GM23338 (cell line): ENCODE results near the gene ADGRG6. TPM values are rescaled to one million over a fixed set of nuclear protein-coding genes. Genes with fewer than 3 reads are reported as not detected.

Experiments used
- ATAC-seq: fragments of 200-7000 bp; cut with Tn5 transposase; 3 replicates; pipeline ENCODE4 v1.9.1; 2020
- DNase-seq: peaks from one replicate; pipeline ENCODE4 v3.0.0-alpha.2; 2015; ENCODE audit warnings: low spot score
- H2AFZ ChIP-seq: fragments of 200-600 bp; sonication (generic); 2 replicates; pipeline ENCODE4 v1.8.0; 2016; ENCODE audit warnings: antibody characterized with exemption, mild to moderate bottlenecking, moderate library complexity
- H3F3A ChIP-seq: fragments of 200-600 bp; sonication (generic); replicated peaks from 2 replicates; pipeline ENCODE4 v1.8.0; 2017; ENCODE audit warnings: antibody characterized with exemption, mixed run types, low read depth
- H3K27ac ChIP-seq: fragments of 200-600 bp; sonication (generic); 2 replicates; pipeline ENCODE4 v1.6.1; 2016; ENCODE audit warnings: low read depth
- H3K27me3 ChIP-seq: fragments of 200-600 bp; sonication (generic); 2 replicates; pipeline ENCODE4 v1.8.0; 2016; ENCODE audit warnings: mild to moderate bottlenecking, mixed run types, moderate library complexity; ENCODE audit not compliant: insufficient read depth
- H3K36me3 ChIP-seq: fragments of 200-600 bp; sonication (generic); 2 replicates; pipeline ENCODE4 v1.8.0; 2016; ENCODE audit warnings: mild to moderate bottlenecking; ENCODE audit not compliant: insufficient read depth
- H3K4me1 ChIP-seq: fragments of 200-600 bp; sonication (generic); 2 replicates; pipeline ENCODE4 v1.8.0; 2016; ENCODE audit warnings: mild to moderate bottlenecking, moderate library complexity; ENCODE audit not compliant: insufficient read depth
- H3K4me2 ChIP-seq: fragments of 200-600 bp; sonication (generic); 2 replicates; pipeline ENCODE4 v1.7.1; 2017; ENCODE audit warnings: mixed run types
- H3K4me3 ChIP-seq: fragments of 200-600 bp; sonication (generic); 2 replicates; pipeline ENCODE4 v1.6.1; 2016; ENCODE audit warnings: mixed run types
- H3K79me2 ChIP-seq: fragments of 200-600 bp; sonication (generic); replicated peaks from 2 replicates; pipeline ENCODE4 v1.8.0; 2017; ENCODE audit warnings: mild to moderate bottlenecking; ENCODE audit not compliant: insufficient read depth
- H3K9me2 ChIP-seq: fragments of 200-600 bp; sonication (generic); 2 replicates; pipeline ENCODE4 v1.8.0; 2017; ENCODE audit not compliant: insufficient read depth
- H4K20me1 ChIP-seq: fragments of 200-600 bp; sonication (generic); replicated peaks from 2 replicates; pipeline ENCODE4 v1.8.0; 2017; ENCODE audit warnings: mild to moderate bottlenecking; ENCODE audit not compliant: insufficient read depth
- H3K27ac Mint-ChIP-seq: 2 replicates; pipeline ENCODE4 v1.8.0; 2020; ENCODE audit warnings: inconsistent platforms, mild to moderate bottlenecking, moderate library complexity, mixed read lengths
- H3K27me3 Mint-ChIP-seq: 3 replicates; pipeline ENCODE4 v1.8.0; 2022; ENCODE audit warnings: low read depth, mild to moderate bottlenecking, moderate library complexity, mixed read lengths, inconsistent platforms; ENCODE audit not compliant: insufficient read depth, poor library complexity
- H3K36me3 Mint-ChIP-seq: 3 replicates; pipeline ENCODE4 v1.8.0; 2021; ENCODE audit warnings: low read depth, mild to moderate bottlenecking, inconsistent platforms, moderate library complexity, mixed read lengths
- H3K4me1 Mint-ChIP-seq: 3 replicates; pipeline ENCODE4 v1.8.0; 2020; ENCODE audit warnings: mild to moderate bottlenecking, inconsistent platforms, mixed read lengths
- H3K4me3 Mint-ChIP-seq: 3 replicates; pipeline ENCODE4 v1.8.0; 2021; ENCODE audit warnings: moderate library complexity, mild to moderate bottlenecking, inconsistent platforms, mixed read lengths
- H3K9me3 Mint-ChIP-seq: 3 replicates; pipeline ENCODE4 v1.8.0; 2020; ENCODE audit warnings: moderate library complexity, mild to moderate bottlenecking, inconsistent platforms, mixed read lengths
- CREB1 ChIP-seq: fragments of 250-450 bp; sonication (Bioruptor Pico); IDR thresholded peaks from 2 replicates; pipeline ENCODE4 v1.5.0; 2020; ENCODE audit warnings: low read depth, mild to moderate bottlenecking, moderate library complexity
- EZH2 ChIP-seq: fragments of 200-600 bp; sonication (generic); IDR thresholded peaks from one replicate; pipeline ENCODE4 v1.8.0; 2017; ENCODE audit warnings: antibody characterized with exemption, mild to moderate bottlenecking, low read depth; ENCODE audit not compliant: unreplicated experiment
- EZH2phosphoT487 ChIP-seq: fragments of 200-600 bp; sonication (generic); IDR thresholded peaks from one replicate; pipeline ENCODE4 v1.8.1; 2018; ENCODE audit warnings: antibody characterized with exemption; ENCODE audit not compliant: unreplicated experiment
- JUNB ChIP-seq: IDR thresholded peaks from one replicate; pipeline ENCODE4 v1.6.1; 2016; ENCODE audit warnings: antibody characterized with exemption; ENCODE audit not compliant: unreplicated experiment
- NANOG ChIP-seq: IDR thresholded peaks from 2 replicates; pipeline ENCODE4 v1.6.1; 2016; ENCODE audit warnings: antibody characterized with exemption, borderline replicate concordance
- POLR2AphosphoS5 ChIP-seq: IDR thresholded peaks from 2 replicates; pipeline ENCODE4 v1.6.1; 2016; ENCODE audit warnings: antibody characterized with exemption, low read depth
- STAT1 ChIP-seq: IDR thresholded peaks from one replicate; pipeline ENCODE4 v1.6.1; 2016; ENCODE audit warnings: antibody characterized with exemption; ENCODE audit not compliant: unreplicated experiment
- ZNF114 ChIP-seq: fragments of 250-450 bp; sonication (Bioruptor Pico); IDR thresholded peaks from 2 replicates; pipeline ENCODE4 v1.5.0; 2020; ENCODE audit warnings: mild to moderate bottlenecking, moderate library complexity
- ZNF331 ChIP-seq: fragments of 250-450 bp; sonication (Bioruptor Pico); IDR thresholded peaks from 2 replicates; pipeline ENCODE4 v1.5.0; 2020; ENCODE audit warnings: low read depth, mild to moderate bottlenecking, moderate library complexity
- polyA plus RNA-seq: library from polyadenylated mRNA; unstranded; fragments of >200 nt; fragmentation: Nextera tagmentation; extraction: Ambion mirVana; gene quantifications from 2 replicates; pipeline ENCODE4 v1.2.1, GENCODE V29; 2016
- total RNA-seq: library from RNA; depleted of rRNA; stranded (reverse); fragments of >200 nt; shearing (Covaris generic); gene quantifications from 2 replicates; pipeline ENCODE4 v1.2.3, GENCODE V29; 2014
- TF ChIP-seq, protein P1 (sequence below), 2 experiments: fragments of 200-600 bp in 1 of 2; sonication (generic) in 1 of 2; conservative IDR thresholded peaks; 2 replicates each; pipeline versions ENCODE4 v1.5.1 to v1.6.1; 2016 to 2017; ENCODE audit warnings: antibody characterized with exemption in 2 of 2, low read depth in 2 of 2, mild to moderate bottlenecking in 2 of 2, moderate library complexity in 1 of 2
- TF ChIP-seq, protein P2 (sequence below): IDR thresholded peaks from 2 replicates; pipeline ENCODE4 v1.6.1; 2016; ENCODE audit warnings: antibody characterized with exemption
- TF ChIP-seq, protein P3 (sequence below): IDR thresholded peaks from one replicate; pipeline ENCODE4 v1.6.1; 2018; ENCODE audit warnings: antibody characterized with exemption; ENCODE audit not compliant: unreplicated experiment

ADGRG6 gene
- total and polyA plus RNA-seq, 2 experiments from 2014 or later = 1.3 to 7.7 TPM

- TF ChIP-seq, protein P1, sequence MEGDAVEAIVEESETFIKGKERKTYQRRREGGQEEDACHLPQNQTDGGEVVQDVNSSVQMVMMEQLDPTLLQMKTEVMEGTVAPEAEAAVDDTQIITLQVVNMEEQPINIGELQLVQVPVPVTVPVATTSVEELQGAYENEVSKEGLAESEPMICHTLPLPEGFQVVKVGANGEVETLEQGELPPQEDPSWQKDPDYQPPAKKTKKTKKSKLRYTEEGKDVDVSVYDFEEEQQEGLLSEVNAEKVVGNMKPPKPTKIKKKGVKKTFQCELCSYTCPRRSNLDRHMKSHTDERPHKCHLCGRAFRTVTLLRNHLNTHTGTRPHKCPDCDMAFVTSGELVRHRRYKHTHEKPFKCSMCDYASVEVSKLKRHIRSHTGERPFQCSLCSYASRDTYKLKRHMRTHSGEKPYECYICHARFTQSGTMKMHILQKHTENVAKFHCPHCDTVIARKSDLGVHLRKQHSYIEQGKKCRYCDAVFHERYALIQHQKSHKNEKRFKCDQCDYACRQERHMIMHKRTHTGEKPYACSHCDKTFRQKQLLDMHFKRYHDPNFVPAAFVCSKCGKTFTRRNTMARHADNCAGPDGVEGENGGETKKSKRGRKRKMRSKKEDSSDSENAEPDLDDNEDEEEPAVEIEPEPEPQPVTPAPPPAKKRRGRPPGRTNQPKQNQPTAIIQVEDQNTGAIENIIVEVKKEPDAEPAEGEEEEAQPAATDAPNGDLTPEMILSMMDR (conservative IDR thresholded peaks at IDR 0.05; ENCODE audit: low read depth in 2 of 2) = no peak
- TF ChIP-seq, protein P2, sequence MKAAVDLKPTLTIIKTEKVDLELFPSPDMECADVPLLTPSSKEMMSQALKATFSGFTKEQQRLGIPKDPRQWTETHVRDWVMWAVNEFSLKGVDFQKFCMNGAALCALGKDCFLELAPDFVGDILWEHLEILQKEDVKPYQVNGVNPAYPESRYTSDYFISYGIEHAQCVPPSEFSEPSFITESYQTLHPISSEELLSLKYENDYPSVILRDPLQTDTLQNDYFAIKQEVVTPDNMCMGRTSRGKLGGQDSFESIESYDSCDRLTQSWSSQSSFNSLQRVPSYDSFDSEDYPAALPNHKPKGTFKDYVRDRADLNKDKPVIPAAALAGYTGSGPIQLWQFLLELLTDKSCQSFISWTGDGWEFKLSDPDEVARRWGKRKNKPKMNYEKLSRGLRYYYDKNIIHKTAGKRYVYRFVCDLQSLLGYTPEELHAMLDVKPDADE = no peak
- TF ChIP-seq CREB1 (CRISPR knock-in tag) (no peak), ZNF114 (CRISPR knock-in tag) (no peak), NANOG (no peak)
- TF ChIP-seq, protein P3, sequence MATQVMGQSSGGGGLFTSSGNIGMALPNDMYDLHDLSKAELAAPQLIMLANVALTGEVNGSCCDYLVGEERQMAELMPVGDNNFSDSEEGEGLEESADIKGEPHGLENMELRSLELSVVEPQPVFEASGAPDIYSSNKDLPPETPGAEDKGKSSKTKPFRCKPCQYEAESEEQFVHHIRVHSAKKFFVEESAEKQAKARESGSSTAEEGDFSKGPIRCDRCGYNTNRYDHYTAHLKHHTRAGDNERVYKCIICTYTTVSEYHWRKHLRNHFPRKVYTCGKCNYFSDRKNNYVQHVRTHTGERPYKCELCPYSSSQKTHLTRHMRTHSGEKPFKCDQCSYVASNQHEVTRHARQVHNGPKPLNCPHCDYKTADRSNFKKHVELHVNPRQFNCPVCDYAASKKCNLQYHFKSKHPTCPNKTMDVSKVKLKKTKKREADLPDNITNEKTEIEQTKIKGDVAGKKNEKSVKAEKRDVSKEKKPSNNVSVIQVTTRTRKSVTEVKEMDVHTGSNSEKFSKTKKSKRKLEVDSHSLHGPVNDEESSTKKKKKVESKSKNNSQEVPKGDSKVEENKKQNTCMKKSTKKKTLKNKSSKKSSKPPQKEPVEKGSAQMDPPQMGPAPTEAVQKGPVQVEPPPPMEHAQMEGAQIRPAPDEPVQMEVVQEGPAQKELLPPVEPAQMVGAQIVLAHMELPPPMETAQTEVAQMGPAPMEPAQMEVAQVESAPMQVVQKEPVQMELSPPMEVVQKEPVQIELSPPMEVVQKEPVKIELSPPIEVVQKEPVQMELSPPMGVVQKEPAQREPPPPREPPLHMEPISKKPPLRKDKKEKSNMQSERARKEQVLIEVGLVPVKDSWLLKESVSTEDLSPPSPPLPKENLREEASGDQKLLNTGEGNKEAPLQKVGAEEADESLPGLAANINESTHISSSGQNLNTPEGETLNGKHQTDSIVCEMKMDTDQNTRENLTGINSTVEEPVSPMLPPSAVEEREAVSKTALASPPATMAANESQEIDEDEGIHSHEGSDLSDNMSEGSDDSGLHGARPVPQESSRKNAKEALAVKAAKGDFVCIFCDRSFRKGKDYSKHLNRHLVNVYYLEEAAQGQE = no peak
Observed at GRCh38 chr6:142309426-142309825, 7.6 kb downstream of the ADGRG6 start (continued).

- Histone ChIP-seq H3K27me3 (no peaks in the 10 kb centered on the region), H2AFZ (no peak overlapping the region), H3K4me1 (0 out of 2 replicates have a peak, but pooled peaks cover 3% of the 10 kb centered on the region), H3K9me2 (no peaks in the 10 kb centered on the region), H3K36me3 (no peaks in the 10 kb centered on the region), H3K4me2 (no peak overlapping the region), H3K4me3 (no peak overlapping the region), H3K27ac (no peak overlapping the region), H4K20me1 (no peaks in the 10 kb centered on the region), H3F3A (no peaks in the 10 kb centered on the region), H3K79me2 (no peaks in the 10 kb centered on the region)
- Mint-ChIP-seq H3K27ac (no peak overlapping the region), H3K4me3 (no peak overlapping the region), H3K36me3 (no peaks in the 10 kb centered on the region), H3K9me3 (no peaks in the 10 kb centered on the region; the same call in 2 of the 3 replicates), H3K4me1 (peaks cover 5% of the 10 kb centered on the region; the same call in 2 of the 3 replicates), H3K27me3 (peaks cover 1% of the 10 kb centered on the region)
- no peak for DNase-seq
- no peak for ATAC-seq
- TF ChIP-seq, protein P2 = no peak
- TF ChIP-seq STAT1 (no peak), ZNF331 (CRISPR knock-in tag) (no peak), ZNF114 (CRISPR knock-in tag) (no peak), NANOG (no peak), EZH2 (no peak), JUNB (no peak), EZH2phosphoT487 (no peak), CREB1 (CRISPR knock-in tag) (no peak), POLR2AphosphoS5 (no peak)
- TF ChIP-seq, protein P1 (conservative IDR thresholded peaks at IDR 0.05; ENCODE audit: low read depth in 2 of 2) = no peak
- TF ChIP-seq, protein P3 = no peak
Observed at GRCh38 chr6:142313284-142313683, 11.5 kb downstream of the ADGRG6 start.
